Gastroesophageal sphincter (tissue), 3 donors: ENCODE results near the gene C2orf78.

Source experiments
- CTCF ChIP-seq, 4 experiments: fragments of 200-600 bp in 2 of 4; fragments of 450-650 bp in 2 of 4; sonication (generic) in 1 of 4; IDR thresholded peaks; one replicate each; pipeline ENCODE4 v1.5.1; 2017 to 2019; ENCODE audit warnings: antibody characterized with exemption in 4 of 4, mild to moderate bottlenecking in 2 of 4, moderate library complexity in 2 of 4
- POLR2A ChIP-seq, 2 donors: fragments of 450-650 bp; IDR thresholded peaks; one replicate each; pipeline ENCODE4 v1.6.1; 2017; ENCODE audit warnings: antibody characterized with exemption in 2 of 2, mild to moderate bottlenecking in 2 of 2, moderate library complexity in 1 of 2
- POLR2AphosphoS5 ChIP-seq: sonication (generic); formaldehyde crosslinking; IDR thresholded peaks from one replicate; pipeline ENCODE4 v1.6.1; 2017; ENCODE audit warnings: antibody characterized with exemption

- no peak for TF ChIP-seq CTCF (IDR thresholded peaks at IDR 0.05)
- no peak for TF ChIP-seq POLR2A (IDR thresholded peaks at IDR 0.05)
- no peak for TF ChIP-seq POLR2AphosphoS5
Observed at GRCh38 chr2:73812635-73813034, 28.7 kb downstream of the C2orf78 start.
